Left cardiac atrium (tissue), 4 donors: ENCODE results near the gene RASA3. TPM values are rescaled to one million over a fixed set of nuclear protein-coding genes. Genes with fewer than 3 reads are reported as not detected.
A peak's percentile ranks its signal among the peaks of the same experiment; 100 is the strongest.
"Not testable (repeated sequence)": the region's sequence is repeated elsewhere in the genome, so short reads cannot be mapped to it uniquely, and the experiment has no call there.

Experiments
- ATAC-seq, 2 donors: fragments of 200-7000 bp; cut with Tn5 transposase; one replicate each; pipeline ENCODE4 v1.9.1; 2020; ENCODE audit warnings: mild to moderate bottlenecking in 2 of 2, moderate library complexity in 2 of 2
- DNase-seq: peaks from one replicate; pipeline ENCODE4 v3.0.0-alpha.2; 2020
- intact Hi-C, 2 donors: fragments of 100-400 bp; cut with DNase I; formaldehyde crosslinking; loops; one replicate each; pipeline versions ENCODE4 v1.14.1 to v1.15.1; 2022 to 2023
- total RNA-seq, 2 donors: library from RNA; stranded (reverse); fragmentation: NEBNext Ultra II Directional; extraction: Animal tissue kit (Norgen Biotek cat#: 25700); gene quantifications; one replicate each; pipeline ENCODE4 v1.2.1, GENCODE V29; 2021
- donor health status: DM: no; HTN: yes; CAD: no.
- donor health status: DM: no; HTN: yes; CAD: no; lungs with severe emphysema.
- donor health status: DM: yes; HTN: yes; CAD: no.
- donor health status: Dilated cardiomyopathy.

RASA3 gene
- total RNA-seq, 2 donors from 2014 or later: 19.9 to 20.1 TPM

GRCh38 chr13:114120591-114121011, 11.8 kb downstream of the RASA3 start:
- DNase-seq (no peak), ATAC-seq (no peak)
- intact Hi-C loops: no loop called here

- peak; percentile 59 to 81 for ATAC-seq
- DNase-seq: peak; percentile 61
- intact Hi-C loops: loop anchor here in 1 of 2 donors (5.0 kb wide), 1 partner anchor 52 kb away; no protein-coding TSS in a partner anchor
Observed at GRCh38 chr13:114119196-114119595, 13.2 kb downstream of the RASA3 start.

- intact Hi-C loops: loop anchor here in 1 of 2 donors (5.0 kb wide), 1 partner anchor 51 kb away; no protein-coding TSS in a partner anchor
- ATAC-seq (peak in 1 of 2 donors; percentile 41), DNase-seq (peak; percentile 27)
Observed at GRCh38 chr13:114118511-114119123, 13.8 kb downstream of the RASA3 start.

GRCh38 chr13:114118086-114118485, 14.3 kb downstream of the RASA3 start:
- ATAC-seq (no peak), DNase-seq (no peak)
- intact Hi-C loops: loop anchor here in 1 of 2 donors (5.0 kb wide), 1 partner anchor 51 kb away; no protein-coding TSS in a partner anchor

GRCh38 chr13:114117341-114117874, 15.0 kb downstream of the RASA3 start:
- not testable (repeated sequence) for ATAC-seq, DNase-seq
- intact Hi-C loops: loop anchor here in 1 of 2 donors (5.0 kb wide), 1 partner anchor 50 kb away; no protein-coding TSS in a partner anchor

GRCh38 chr13:114116734-114117133, 15.7 kb downstream of the RASA3 start:
- no peak for ATAC-seq
- no peak for DNase-seq
- intact Hi-C loops: loop anchor here in 1 of 2 donors (5.0 kb wide), 1 partner anchor 49 kb away; no protein-coding TSS in a partner anchor

- ATAC-seq: no peak
- intact Hi-C loops: loop anchor here in 1 of 2 donors (5.0 kb wide), 1 partner anchor 48 kb away; no protein-coding TSS in a partner anchor
- peak; percentile 19 for DNase-seq
Observed at GRCh38 chr13:114115796-114116195, 16.6 kb downstream of the RASA3 start.

GRCh38 chr13:114115191-114115671, 17.2 kb downstream of the RASA3 start:
- peak; percentile 52 for DNase-seq
- peak; percentile 42 to 44 for ATAC-seq
- intact Hi-C loops: loop anchor here in 1 of 2 donors (5.0 kb wide), 1 partner anchor 48 kb away; no protein-coding TSS in a partner anchor

GRCh38 chr13:114114666-114115065, 17.8 kb downstream of the RASA3 start:
- DNase-seq: peak; percentile 24
- intact Hi-C loops: loop anchor here in 1 of 2 donors (5.0 kb wide), 1 partner anchor 47 kb away; no protein-coding TSS in a partner anchor
- not testable (repeated sequence) for ATAC-seq

- DNase-seq (peak; percentile 9), ATAC-seq (no peak)
- intact Hi-C loops: no loop called here
Observed at GRCh38 chr13:114114006-114114640, 18.3 kb downstream of the RASA3 start.

GRCh38 chr13:114113395-114113794, 19.0 kb downstream of the RASA3 start:
- ATAC-seq, intact Hi-C loops, DNase-seq: not testable (repeated sequence)

- intact Hi-C loops: no loop called here
- DNase-seq: peak; percentile 13
- ATAC-seq: no peak
Observed at GRCh38 chr13:114112826-114113322, 19.5 kb downstream of the RASA3 start.

GRCh38 chr13:114112231-114112825, 20.1 kb downstream of the RASA3 start:
- DNase-seq: peak; percentile 16
- ATAC-seq: no peak
- intact Hi-C loops: no loop called here

- no peak for ATAC-seq
- DNase-seq: peak; percentile 15
- intact Hi-C loops: no loop called here
Observed at GRCh38 chr13:114111577-114111976, 20.8 kb downstream of the RASA3 start.

- intact Hi-C loops, DNase-seq, ATAC-seq: not testable (repeated sequence)
Observed at GRCh38 chr13:114110830-114111189, 21.6 kb downstream of the RASA3 start.

GRCh38 chr13:114110091-114110829, 22.2 kb downstream of the RASA3 start:
- intact Hi-C loops: no loop called here
- DNase-seq (peak; percentile 53), ATAC-seq (peak in 1 of 2 donors; percentile 21)

- intact Hi-C loops: no loop called here
- DNase-seq: peak; percentile 51
- ATAC-seq: no peak
Observed at GRCh38 chr13:114109641-114110041, 22.8 kb downstream of the RASA3 start.

- ATAC-seq (no peak), DNase-seq (peak; percentile 18)
- intact Hi-C loops: no loop called here
Observed at GRCh38 chr13:114108894-114109293, 23.5 kb downstream of the RASA3 start.
